Nephron (organoid): ENCODE results near the gene SESN3.
A peak's percentile ranks its signal among the peaks of the same experiment; 100 is the strongest.
"Not testable (repeated sequence)": the region's sequence is repeated elsewhere in the genome, so short reads cannot be mapped to it uniquely, and the experiment has no call there.

ENCODE experiments used
- H3K27ac Mint-ChIP-seq, 3 experiments: 2 replicates each; pipeline ENCODE4 v1.8.0; 2020; ENCODE audit warnings: mixed read lengths in 3 of 3, mild to moderate bottlenecking in 2 of 3, moderate library complexity in 1 of 3
- H3K27me3 Mint-ChIP-seq: 2 replicates; pipeline ENCODE4 v1.8.0; 2021; ENCODE audit warnings: low read depth, mild to moderate bottlenecking, moderate library complexity, mixed read lengths
- H3K36me3 Mint-ChIP-seq: 2 replicates; pipeline ENCODE4 v1.8.0; 2020; ENCODE audit warnings: low read depth, mixed read lengths
- H3K4me1 Mint-ChIP-seq: 2 replicates; pipeline ENCODE4 v1.8.0; 2020; ENCODE audit warnings: mixed read lengths
- H3K4me3 Mint-ChIP-seq, 3 experiments: 2 replicates each; pipeline ENCODE4 v1.8.0; 2020; ENCODE audit warnings: mild to moderate bottlenecking in 3 of 3, mixed read lengths in 3 of 3, moderate library complexity in 2 of 3
- H3K9me3 Mint-ChIP-seq: 2 replicates; pipeline ENCODE4 v1.8.0; 2020; ENCODE audit warnings: mixed read lengths
- CTCF ChIP-seq, 3 experiments: fragments of 200-600 bp; sonication (generic); IDR thresholded peaks; one replicate each; pipeline ENCODE4 v1.5.0; 2021; ENCODE audit warnings: antibody characterized with exemption in 3 of 3; ENCODE audit not compliant: unreplicated experiment in 3 of 3

The SESN3 gene

GRCh38 chr11:95138448-95138847, 92.6 kb downstream of the SESN3 start:
- Mint-ChIP-seq H3K9me3 (no peaks in the 10 kb centered on the region), H3K27ac (no peak overlapping the region), H3K4me3 (no peak overlapping the region), H3K27me3 (peaks cover 4% of the 10 kb centered on the region), H3K4me1 (peaks cover 10% of the 10 kb centered on the region), H3K36me3 (no peaks in the 10 kb centered on the region)
- peak; percentile 22 to 42 (median 28) for TF ChIP-seq CTCF (IDR thresholded peaks at IDR 0.05; ENCODE audit: unreplicated experiment in 3 of 3)

GRCh38 chr11:95137299-95137698, 93.7 kb downstream of the SESN3 start:
- Mint-ChIP-seq H3K27ac (no peak overlapping the region), H3K4me1 (peaks cover 10% of the 10 kb centered on the region), H3K27me3 (peaks cover 4% of the 10 kb centered on the region)

GRCh38 chr11:95136747-95137146, 94.3 kb downstream of the SESN3 start:
- H3K4me3 Mint-ChIP-seq, H3K36me3 Mint-ChIP-seq, H3K4me1 Mint-ChIP-seq, H3K9me3 Mint-ChIP-seq, H3K27me3 Mint-ChIP-seq, H3K27ac Mint-ChIP-seq: not testable (repeated sequence)

More at GRCh38 chr11:95137299-95137698, 93.7 kb downstream of the SESN3 start:
- H3K4me3 Mint-ChIP-seq, result no peak overlapping the region
- H3K9me3 Mint-ChIP-seq, result no peaks in the 10 kb centered on the region
- H3K36me3 Mint-ChIP-seq, result no peaks in the 10 kb centered on the region
- TF ChIP-seq CTCF (IDR thresholded peaks at IDR 0.05; ENCODE audit: unreplicated experiment in 3 of 3), result no peak

GRCh38 chr11:95135880-95136279, 95.1 kb downstream of the SESN3 start:
- Mint-ChIP-seq H3K27me3 (peaks cover 4% of the 10 kb centered on the region), H3K36me3 (no peaks in the 10 kb centered on the region), H3K4me1 (peaks cover 10% of the 10 kb centered on the region), H3K4me3 (no peak overlapping the region), H3K9me3 (no peaks in the 10 kb centered on the region), H3K27ac (no peak overlapping the region)
- no peak for TF ChIP-seq CTCF (IDR thresholded peaks at IDR 0.05; ENCODE audit: unreplicated experiment in 3 of 3)

- H3K9me3 Mint-ChIP-seq, result no peaks in the 10 kb centered on the region
- TF ChIP-seq CTCF (IDR thresholded peaks at IDR 0.05; ENCODE audit: unreplicated experiment in 3 of 3), result no peak
- H3K27me3 Mint-ChIP-seq, result peaks cover under 1% of the 10 kb centered on the region
- peak overlapping the region; percentile 22 to 51 (median 37) for H3K27ac Mint-ChIP-seq
- no peaks in the 10 kb centered on the region for H3K36me3 Mint-ChIP-seq
- H3K4me3 Mint-ChIP-seq, result no peak overlapping the region
- peaks cover 10% of the 10 kb centered on the region for H3K4me1 Mint-ChIP-seq
Measured at GRCh38 chr11:95135155-95135554, 95.8 kb downstream of the SESN3 start.

GRCh38 chr11:95134491-95134890, 96.5 kb downstream of the SESN3 start:
- no peaks in the 10 kb centered on the region for H3K27me3 Mint-ChIP-seq
- no peak for TF ChIP-seq CTCF (IDR thresholded peaks at IDR 0.05; ENCODE audit: unreplicated experiment in 3 of 3)

More at GRCh38 chr11:95134491-95134890, 96.5 kb downstream of the SESN3 start:
- H3K36me3 Mint-ChIP-seq, result no peaks in the 10 kb centered on the region
- H3K9me3 Mint-ChIP-seq, result no peaks in the 10 kb centered on the region
- no peak overlapping the region for H3K4me3 Mint-ChIP-seq
- H3K27ac Mint-ChIP-seq, result peak overlapping the region; percentile 22 to 51 (median 37)
- H3K4me1 Mint-ChIP-seq, result peaks cover 10% of the 10 kb centered on the region
